RPMI8226 (cell line): ENCODE measurements around the gene ZSCAN10.

ENCODE experiments used
- DNase-seq: peaks from one replicate; pipeline ENCODE4 v3.0.0-alpha.2; 2015

The ZSCAN10 gene

DNA sequence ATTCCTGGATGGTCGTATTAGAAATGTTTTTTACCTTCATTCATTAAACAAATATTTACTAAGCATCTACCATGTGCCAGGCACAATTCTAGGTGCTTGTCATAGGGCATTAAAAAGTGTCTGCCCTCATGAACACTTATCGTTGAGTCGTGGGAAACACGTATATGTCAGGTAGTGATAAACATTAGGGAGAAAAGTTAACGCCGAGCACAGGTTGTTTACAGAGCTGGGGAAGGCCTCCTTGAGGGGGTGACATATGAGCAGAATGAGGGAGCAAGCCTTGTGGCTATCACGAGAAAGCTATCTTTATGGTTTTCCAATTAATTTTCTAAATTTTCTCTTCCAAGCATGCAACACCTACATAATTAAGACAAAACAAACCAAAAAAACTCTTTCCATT, 34.8 kb upstream of the ZSCAN10 start:
- DNase-seq: no peak

DNA sequence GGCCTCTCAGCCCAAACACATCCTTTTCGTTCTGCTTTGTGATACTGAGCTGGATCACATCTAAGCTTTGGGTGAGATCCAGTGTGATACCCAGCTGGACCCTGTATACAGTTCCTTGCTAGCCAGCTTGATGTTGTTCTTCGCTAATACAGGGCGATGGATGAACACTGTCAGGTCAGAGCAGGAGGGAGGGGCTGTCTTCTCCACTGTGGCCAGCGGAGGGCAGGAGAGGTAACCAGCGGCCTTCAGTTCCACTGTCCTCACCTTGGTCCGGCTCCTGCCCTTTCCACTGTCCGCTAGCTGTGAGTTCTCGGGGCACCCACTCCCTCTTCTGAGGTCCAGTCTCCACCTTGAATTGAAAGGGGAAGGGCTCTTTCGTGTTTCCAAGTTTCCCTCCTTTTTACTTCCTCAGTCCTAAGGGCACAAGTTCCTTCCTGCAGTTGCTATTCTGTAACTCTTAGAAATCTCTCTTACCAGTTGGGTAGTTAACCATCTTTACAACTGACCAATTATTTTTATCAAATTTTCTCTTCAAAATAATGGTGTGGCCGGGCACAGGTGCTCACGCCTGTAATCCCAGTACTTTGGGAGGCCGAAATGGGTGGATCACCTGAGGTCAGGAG, 32.8 kb upstream of the ZSCAN10 start:
- DNase-seq: peak; percentile 63

DNA sequence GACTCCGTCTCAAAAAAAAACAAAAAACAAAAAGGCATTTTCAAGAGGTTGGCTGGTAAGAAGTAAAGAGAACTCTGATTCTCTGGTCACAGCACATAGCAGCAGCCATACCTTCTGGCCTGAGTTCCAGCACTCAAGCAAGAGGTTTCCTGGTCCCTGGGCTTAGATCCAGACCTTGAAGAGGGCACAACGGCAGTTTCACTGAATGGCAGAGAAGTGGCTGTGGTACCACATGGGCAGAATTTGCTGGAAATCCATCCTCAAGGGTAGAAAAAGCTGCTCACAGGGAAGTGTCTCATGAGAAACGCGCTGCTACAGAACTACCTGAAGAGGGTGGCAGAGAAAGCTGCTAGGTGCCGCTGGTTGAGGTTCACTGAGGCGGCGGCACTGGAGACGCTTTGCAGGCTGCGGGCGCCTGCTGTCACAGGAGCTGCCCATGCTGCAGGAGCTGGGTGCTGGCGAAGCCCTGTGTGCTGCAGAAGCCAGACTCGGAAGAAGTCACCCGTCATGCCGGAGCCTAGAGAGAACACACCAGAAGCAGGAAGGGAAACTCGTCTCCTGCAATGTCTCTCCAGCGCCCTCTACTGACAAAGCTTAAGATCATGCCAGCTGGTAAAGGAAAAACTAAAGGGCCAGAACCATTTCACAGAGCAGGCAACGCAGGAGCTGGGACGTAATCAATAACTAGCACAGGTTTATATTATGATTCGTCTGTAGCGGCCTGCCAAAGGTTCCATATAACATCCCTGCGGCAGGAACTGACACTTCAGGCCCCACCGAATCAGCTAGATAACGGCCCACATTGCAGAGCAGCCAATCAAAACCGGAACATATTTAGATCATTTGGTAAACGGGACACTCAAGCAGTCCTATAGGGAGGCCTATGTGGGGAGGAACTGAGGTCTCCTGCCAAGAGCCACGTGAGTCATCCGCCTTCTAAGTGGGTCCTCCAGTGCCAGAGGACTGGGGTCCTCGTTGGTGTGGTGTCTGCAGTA, 30.3 kb upstream of the ZSCAN10 start:
- DNase-seq: peak; percentile 93

DNA sequence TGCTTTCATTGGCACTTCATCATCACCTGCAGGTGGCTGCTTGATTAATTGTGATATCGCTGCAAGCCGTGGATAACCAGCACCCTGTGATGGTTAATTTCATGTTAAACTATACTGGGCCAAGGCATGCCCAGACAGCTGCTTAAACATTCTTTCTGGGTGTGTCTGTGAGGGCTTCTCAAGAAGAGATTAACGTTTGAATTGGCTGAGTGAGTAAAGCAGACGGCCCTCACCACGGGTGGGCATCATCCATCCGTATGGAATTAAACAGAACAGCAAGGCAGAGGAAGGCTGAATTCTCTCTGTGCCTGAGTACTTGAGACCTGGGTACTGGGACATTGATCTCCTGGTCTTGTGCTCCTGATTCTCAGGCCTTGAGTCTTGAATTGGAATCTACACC, 28.7 kb upstream of the ZSCAN10 start:
- DNase-seq: no peak

DNA sequence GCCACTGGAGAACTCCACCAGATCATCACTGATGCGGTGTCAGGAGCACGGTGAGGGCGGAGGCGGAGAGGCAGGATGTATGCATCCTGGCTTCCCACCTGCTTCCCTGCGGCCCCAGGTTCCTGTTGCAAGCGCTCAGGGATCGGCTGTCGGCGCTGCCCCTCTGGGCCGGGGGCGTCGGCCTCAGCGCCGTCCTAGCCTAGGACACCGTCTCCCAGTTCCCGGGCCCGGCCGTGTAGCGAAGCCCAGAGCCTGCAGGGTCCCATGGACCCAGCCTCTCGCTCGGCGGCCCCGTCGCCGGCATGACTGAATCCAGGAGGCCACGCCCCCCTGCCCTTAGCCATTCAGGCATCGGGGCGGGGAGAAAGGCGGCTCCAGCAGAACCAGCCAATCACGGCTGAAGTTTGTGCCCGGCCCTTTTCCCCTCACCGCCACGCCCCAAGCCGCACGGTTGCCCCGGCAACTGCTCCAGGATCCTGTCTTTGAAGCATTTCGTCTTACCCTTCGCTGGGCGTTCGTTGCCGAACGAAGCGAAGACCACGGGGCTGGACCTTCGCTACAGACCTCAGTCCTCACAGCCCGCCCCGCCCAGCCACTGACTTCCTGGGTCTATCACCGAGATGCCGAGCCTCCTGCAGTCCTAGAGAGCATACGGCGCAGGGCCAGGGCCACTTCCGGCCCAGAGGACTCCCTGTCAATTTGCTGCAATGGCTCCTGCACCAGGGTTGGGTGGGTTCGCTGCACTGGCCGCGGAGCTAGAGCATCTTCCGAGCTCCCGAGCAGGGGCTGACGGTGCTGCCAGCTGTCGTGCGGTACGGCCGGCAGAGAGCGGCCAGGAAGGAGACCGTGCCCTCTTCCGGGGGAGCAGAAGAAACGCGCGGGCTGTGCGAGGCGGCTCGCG, 25.1 kb upstream of the ZSCAN10 start:
- DNase-seq: peak; percentile 99

DNA sequence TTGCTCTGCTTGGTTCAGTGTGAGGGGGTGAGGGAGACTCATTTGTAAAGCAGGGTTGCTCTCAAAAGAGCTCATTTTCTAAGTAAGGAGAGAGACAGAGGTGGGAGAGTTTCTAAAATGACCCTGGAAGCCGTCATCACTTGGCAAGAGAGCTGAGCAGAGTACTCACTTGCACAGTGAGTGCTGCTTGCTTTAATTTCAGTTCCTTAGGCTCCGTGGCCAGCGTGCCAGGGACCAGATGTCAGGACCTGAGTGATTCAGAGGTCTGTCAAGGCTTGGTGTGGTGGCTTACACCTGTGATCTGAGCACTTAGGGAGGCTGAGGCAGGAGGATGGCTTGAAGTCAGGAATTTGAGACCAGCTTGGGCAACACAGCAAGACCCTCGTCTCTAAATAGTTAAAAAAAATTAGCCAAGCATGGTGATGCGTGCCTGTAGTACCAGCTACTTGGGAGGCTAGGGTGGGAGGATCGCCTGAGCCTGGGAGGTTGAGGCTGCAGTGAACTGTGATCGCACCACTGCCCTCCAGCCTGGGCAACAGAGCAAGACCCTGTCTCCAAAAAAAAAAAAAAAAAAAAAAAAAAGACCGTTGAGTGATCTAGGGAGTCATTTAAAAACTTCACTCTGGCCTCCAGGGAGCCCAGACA, 24.0 kb upstream of the ZSCAN10 start:
- DNase-seq: peak; percentile 48

DNA sequence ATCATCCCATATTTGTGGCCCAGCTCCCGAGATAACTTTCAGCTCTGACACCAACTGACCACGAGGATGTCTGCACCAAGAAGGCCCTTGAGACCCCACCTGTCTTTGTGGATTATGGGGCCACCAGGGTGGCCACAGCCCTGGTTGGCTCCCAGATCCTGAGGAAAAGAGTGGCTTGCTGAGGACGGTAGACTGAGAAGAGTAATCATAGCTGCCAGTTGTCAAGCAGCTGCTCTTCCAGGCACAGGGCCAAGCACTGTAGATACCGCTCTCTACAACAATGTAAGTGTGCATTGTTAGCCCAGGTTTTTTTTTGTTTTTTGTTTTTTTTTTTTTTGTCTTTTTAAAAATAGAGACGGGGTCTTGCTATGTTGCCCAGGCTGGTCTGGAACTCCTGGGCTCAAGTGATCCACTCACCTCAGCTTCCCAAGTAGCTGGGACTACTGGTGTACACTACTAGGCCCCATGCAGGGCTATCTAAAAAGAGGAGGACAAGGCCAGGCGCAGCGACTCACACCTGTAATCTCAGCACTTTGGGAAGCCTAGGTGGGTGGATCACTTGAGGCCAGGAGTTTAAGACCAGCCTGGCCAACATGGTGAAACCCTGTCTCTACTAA, 22.9 kb upstream of the ZSCAN10 start:
- no peak for DNase-seq

DNA sequence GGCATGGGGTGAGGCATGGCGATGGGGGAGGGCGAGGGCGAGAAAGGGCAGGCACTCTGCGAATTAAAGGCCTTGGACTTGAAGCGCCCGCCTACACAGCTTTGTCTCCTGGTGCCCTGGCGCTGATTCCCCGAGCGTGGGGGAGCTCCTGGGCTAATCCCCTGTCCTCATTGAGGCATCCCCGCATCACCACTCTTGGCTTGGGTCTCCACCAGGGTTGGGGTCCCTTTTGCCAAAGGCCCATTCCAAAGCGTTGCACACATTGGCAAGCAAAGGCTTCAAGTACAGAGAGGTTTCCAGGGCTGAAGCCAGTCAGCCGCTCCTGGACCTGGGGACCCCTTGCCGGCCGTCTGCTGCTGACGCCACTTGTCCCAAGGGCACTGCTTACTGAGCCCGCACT, 21.3 kb upstream of the ZSCAN10 start:
- DNase-seq: no peak

DNA sequence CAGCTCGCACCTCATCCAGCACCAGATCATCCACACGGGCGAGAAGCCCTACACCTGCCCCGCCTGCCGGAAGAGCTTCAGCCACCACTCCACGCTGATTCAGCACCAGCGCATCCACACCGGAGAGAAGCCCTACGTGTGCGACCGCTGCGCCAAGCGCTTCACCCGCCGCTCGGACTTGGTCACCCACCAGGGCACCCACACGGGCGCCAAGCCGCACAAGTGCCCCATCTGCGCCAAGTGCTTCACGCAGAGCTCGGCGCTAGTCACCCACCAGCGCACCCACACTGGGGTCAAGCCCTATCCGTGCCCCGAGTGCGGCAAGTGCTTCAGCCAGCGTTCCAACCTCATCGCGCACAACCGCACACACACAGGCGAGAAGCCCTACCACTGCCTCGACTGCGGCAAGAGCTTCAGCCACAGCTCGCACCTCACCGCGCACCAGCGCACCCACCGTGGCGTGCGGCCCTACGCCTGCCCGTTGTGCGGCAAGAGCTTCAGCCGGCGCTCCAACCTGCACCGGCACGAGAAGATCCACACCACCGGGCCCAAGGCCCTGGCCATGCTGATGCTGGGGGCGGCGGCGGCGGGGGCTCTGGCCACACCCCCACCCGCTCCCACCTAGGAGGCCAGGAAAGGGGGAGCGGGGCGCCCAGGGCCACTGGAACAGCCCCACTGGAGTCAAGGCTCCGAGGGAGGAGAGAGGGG, 20.8 kb upstream of the ZSCAN10 start:
- no peak for DNase-seq

DNA sequence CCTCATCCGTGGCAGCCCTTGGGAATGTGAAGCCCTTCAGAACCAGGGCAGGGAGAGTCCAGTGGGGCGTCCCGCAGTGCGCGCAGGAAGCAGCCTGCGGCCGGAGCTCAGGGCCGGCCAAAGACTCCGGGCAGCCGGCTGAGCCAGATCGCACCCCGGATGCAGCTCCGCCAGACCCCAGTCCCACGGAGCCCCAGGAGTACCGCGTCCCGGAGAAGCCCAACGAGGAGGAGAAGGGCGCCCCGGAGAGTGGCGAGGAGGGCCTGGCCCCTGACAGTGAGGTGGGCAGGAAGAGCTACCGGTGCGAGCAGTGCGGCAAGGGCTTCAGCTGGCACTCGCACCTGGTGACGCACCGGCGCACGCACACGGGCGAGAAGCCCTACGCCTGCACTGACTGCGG, 20.2 kb upstream of the ZSCAN10 start:
- no peak for DNase-seq

DNA sequence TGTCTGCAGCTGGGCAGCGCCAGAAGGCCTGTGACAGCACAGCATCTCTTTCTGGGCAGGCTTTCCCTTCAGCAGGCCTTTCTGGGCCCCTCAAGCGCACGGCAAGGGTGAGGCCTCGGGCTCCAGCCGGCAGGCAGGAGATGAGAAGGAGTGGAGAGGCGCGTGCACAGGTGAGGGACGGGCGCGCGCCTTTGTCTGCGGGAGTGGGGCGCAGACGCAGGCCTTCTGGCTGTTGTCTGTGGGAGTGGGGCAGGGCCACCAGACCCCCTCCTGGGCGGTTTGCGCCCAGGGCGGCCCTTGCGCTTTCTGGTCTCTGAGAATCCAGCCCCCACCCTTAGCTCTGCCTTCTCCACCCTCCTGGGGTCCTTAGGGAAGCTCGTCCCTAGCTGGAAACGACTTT, 19.8 kb upstream of the ZSCAN10 start:
- no peak for DNase-seq

DNA sequence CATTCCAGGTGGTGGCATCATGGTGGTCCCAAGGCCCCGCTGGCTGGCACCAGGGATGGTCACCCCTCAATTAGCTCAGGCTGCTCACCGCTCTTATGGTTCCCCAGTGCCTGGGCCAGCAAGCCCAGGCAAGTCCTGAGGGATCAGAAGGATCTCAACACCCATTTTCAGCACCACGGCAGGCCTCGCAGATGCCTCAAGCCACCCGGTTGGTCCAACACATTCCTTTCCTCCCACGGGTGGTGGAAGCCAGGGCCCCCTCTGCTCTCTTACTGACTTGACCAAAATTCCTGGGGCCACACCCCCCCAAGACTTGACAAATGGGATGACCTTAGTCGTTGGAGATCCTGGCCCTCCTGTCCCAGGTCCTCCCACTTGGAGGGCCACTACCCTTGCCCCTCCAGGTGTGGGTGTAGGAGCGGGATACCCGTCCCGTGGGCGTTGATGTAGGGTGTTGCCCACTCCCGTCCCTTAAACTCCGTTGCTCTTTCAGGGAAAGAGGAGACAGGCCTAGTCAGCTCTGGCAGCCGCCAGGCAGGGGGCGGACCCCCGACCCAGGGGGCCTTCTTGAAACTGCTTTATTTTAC, 19.2 kb upstream of the ZSCAN10 start:
- no peak for DNase-seq

DNA sequence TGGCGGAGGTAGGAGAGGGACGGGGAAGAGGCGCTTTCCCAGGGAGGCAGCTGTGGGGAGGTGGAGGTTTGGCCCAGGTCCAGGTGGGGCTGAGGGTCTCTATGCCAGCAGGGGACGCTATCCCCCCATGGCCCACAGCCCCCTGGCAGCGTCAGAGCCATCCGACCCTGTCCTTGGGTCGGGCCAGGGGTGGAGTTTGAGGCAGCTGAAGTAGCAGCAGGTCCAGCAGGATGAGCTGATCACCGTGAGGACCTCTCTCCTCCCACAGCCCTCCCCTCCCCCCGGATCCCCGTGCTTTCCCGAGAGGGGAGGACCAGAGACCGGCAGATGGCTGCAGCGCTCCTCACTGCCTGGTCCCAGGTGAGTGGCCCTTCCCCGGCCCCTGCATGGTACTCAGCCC, 16.5 kb upstream of the ZSCAN10 start:
- DNase-seq: no peak

DNA sequence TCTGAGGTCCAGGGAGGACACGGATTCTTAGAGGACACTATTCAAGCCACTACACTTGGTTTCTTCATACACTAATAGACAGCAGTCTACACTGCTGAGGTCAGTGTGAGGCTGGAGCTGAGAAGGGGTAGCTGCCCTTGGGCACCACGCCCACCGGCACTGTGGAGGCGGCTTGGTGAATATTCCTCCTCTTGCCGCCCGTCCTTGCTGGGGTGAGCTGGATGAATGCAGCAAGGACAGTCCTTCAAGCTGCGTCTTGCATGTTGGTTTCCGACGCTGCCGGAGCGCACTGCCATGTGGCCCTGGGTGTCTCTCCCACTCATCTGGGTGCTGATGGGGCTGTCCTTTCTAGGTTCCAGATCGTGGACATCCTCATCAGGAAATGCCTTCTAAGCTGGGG, 15.9 kb upstream of the ZSCAN10 start:
- DNase-seq: no peak

DNA sequence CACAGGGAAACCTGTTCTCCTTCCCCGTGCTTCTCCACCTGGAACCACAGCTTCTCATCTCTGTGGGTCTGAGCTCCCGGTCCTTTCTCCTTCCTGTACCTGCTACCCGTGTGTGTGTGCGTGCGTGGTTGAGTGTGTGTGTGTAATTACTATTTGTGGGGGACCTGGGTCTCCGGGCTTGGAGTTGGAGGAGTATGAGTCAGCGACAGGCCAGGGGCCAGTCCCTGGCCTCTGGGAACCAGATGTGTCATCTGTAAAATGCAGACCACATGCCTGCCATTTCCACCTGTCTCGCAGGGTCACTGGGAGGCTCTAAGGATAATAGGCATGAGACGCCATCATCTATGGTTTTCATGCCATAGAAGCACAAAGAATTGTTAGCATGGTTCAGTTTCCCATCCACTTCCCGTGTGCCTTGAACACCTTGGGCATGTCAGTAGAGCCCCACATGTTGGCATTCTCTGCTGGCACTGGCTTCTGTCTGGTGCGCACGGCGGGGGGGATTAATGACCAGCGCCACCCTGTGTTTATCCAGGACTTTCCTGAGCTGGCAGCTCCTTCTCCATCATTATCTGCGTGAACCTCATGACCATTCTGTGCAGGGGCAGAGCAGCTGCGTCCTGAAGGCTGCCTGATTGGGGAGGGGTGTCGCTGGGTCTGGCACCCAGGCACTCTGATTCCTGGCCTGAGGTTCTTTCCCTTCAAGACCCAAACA, 14.8 kb upstream of the ZSCAN10 start:
- no peak for DNase-seq

DNA sequence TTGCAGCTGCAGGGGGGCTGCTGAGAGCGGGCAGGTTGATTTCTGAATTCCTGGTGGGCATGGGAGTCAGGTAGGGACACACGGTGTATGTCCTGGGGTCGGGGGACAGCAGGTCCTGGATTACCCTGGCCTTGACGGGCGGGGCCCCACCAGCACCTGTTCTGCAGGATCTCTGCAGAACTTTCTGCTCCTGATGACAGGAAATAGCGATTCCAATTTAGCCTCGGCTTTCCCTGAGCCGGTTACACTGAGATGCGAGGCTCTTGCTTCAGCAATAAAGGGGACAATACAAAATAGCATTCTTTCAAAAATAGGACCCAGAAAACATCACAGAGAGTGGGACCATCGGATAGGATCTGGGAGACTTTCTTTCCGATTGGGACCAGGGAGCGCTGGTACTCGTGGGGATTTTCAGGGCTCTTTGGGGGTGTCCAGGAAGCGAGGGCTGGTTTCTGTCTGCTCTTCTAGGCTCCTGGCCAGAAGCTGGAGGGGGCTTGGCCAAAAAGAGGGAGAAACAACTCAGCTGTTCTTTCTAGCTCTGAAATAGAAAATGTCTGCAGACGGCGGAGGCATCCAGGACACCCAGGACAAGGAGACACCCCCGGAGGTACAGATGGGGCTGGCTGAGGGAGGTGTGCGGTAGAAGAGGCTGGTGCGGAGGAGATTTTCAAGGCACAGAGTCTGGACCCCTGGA, 13.9 kb upstream of the ZSCAN10 start:
- DNase-seq: no peak

DNA sequence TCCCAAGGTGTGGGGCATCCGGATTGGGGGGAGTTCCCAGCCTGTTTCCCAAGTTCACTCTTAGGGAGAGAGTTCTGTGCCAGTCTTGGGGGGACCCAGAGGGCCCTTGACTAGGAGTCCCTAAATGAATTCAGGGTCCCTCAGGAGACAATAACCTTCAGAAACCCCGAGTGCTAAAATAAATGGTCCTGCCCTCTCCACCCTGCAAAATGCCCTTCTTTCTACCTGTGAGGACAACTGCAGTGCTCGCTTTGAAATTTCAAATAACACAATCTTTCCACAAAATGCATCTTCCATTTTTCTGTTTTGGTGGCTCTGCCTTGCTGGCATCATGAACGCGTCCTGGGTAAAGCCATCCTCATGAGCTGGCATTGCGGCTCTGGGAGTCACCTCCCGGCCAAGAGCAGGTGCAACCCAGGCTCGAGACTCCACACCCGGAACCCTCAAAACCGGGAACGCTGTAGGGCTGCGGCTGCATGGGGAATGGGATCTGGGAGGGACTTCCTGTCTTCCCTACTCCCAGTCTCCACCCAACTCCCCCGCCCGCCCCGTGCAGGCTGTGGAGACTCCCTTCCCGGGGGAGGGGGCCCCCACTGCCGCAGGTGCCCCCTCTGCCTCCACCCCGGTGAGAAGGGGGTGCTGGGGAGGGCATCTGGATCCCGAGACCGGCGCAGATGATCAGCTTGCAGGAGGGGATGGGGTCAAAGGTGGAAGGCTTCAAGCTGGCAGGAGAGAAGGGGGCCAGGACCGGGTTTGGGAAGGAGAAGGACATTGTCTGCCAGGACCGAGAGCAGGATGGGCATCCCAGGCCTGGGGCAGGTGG, 13.2 kb upstream of the ZSCAN10 start, which contains the start of gene ZNF205:
Gene ZNF205 (plus strand): TSS at position 529 of the 823 bp plus-strand sequence. CDS start 845 bp downstream, outside the sequence.
- DNase-seq: peak; percentile 62

DNA sequence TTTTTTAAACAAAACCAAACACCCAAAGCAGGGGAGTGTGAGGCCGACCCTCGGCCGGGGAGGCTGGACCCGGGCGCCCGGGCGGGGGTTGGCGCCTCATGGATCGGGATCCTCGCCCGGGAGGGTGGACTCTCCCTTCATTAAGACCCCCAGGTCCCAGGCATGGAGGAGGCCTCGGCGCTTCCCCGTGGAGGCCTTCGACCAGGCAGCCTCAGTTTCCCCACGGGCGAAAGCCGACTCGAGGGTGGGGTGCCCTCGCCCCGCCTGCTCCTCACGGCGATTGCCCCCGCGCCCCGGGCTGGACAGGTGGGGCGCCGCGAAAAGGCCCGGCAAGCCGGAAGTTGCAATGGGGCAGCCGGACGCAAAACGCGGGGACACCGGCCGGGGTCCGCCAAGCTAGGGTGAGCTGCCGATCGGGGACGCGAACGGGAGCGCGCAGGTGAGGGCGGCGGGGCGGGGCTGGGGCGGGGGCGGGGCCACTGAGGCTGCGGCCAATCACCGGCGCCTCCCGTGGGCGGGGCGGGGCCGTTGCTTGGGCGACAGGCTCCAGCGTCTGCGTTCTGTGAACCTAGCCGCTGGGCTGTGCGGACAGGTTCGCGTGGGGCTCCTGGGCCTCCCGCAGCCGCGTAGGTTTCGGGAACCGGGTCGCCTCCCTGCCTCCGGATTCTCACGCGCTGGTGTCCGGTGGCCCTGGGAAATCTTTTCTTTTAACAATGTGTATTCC, 7.3 kb upstream of the ZSCAN10 start:
- peak; percentile 97 for DNase-seq
